ENCODE measurements around the gene MARCHF3.
"Not testable (repeated sequence)": the region's sequence is repeated elsewhere in the genome, so short reads cannot be mapped to it uniquely, and the experiment has no call there.

Gene MARCHF3

GRCh38 chr5:126845470-126846070 lies 184.8 kb downstream of the MARCHF3 start:
- peak; percentile 27 for DNase-seq

GRCh38 chr5:126843375-126843774 lies 187.0 kb downstream of the MARCHF3 start:
- DNase-seq, result not testable (repeated sequence)

- DNase-seq, result not testable (repeated sequence)
These were observed 191.0 kb downstream of the MARCHF3 start for GRCh38 chr5:126839407-126839806.

- DNase-seq, result no peak
These were observed 192.3 kb downstream of the MARCHF3 start for GRCh38 chr5:126837906-126838539.

GRCh38 chr5:126837242-126837641 lies 193.1 kb downstream of the MARCHF3 start:
- DNase-seq, result no peak

GRCh38 chr5:126836778-126837177 lies 193.6 kb downstream of the MARCHF3 start:
- no peak for DNase-seq

- DNase-seq, result no peak
These were observed 199.2 kb downstream of the MARCHF3 start for GRCh38 chr5:126831156-126831555.

- no peak for DNase-seq
These were observed 200.3 kb downstream of the MARCHF3 start for GRCh38 chr5:126830061-126830460.

GRCh38 chr5:126829098-126829497 lies 201.3 kb downstream of the MARCHF3 start:
- no peak for DNase-seq

GRCh38 chr5:126826619-126827215 lies 203.6 kb downstream of the MARCHF3 start:
- DNase-seq, result no peak

GRCh38 chr5:126819253-126819652 lies 211.1 kb downstream of the MARCHF3 start:
- no peak for DNase-seq

GRCh38 chr5:126818736-126819135 lies 211.6 kb downstream of the MARCHF3 start:
- DNase-seq, result no peak

All from central memory CD4-positive, alpha-beta T cell (primary cell).